Neural progenitor cell (in vitro differentiated cells): ENCODE data around the gene ACOX3. TPM values are rescaled to one million over a fixed set of nuclear protein-coding genes. Genes with fewer than 3 reads are reported as not detected.
A peak's percentile ranks its signal among the peaks of the same experiment; 100 is the strongest.
"Not testable (repeated sequence)": the region's sequence is repeated elsewhere in the genome, so short reads cannot be mapped to it uniquely, and the experiment has no call there.

ENCODE experiments used
- DNase-seq: peaks from one replicate; pipeline ENCODE4 v3.0.0-alpha.2; 2016; ENCODE audit warnings: low spot score
- H2AFZ ChIP-seq: fragments of 200-600 bp; sonication (generic); replicated peaks from 2 replicates; pipeline ENCODE4 v1.6.1; 2016; ENCODE audit warnings: antibody characterized with exemption
- H3F3A ChIP-seq: fragments of 200-600 bp; sonication (generic); 2 replicates; pipeline ENCODE4 v1.6.1; 2016; ENCODE audit warnings: antibody characterized with exemption, low read depth
- H3K27ac ChIP-seq: fragments of 200-600 bp; sonication (generic); 2 replicates; pipeline ENCODE4 v1.5.1; 2016; ENCODE audit warnings: mild to moderate bottlenecking
- H3K27me3 ChIP-seq: fragments of 200-600 bp; sonication (generic); 2 replicates; pipeline ENCODE4 v1.6.1; 2016; ENCODE audit warnings: mild to moderate bottlenecking, moderate library complexity
- H3K36me3 ChIP-seq: fragments of 200-600 bp; sonication (generic); 2 replicates; pipeline ENCODE4 v1.5.1; 2016
- H3K4me1 ChIP-seq: fragments of 200-600 bp; sonication (generic); 2 replicates; pipeline ENCODE4 v1.6.1; 2016; ENCODE audit warnings: mixed run types
- H3K4me2 ChIP-seq: fragments of 200-600 bp; sonication (generic); 2 replicates; pipeline ENCODE4 v1.6.1; 2016
- H3K4me3 ChIP-seq: fragments of 200-600 bp; sonication (generic); 2 replicates; pipeline ENCODE4 v1.5.1; 2016
- H3K79me2 ChIP-seq: fragments of 200-600 bp; sonication (generic); 2 replicates; pipeline ENCODE4 v1.6.1; 2016; ENCODE audit warnings: low read depth
- H3K9ac ChIP-seq: fragments of 200-600 bp; sonication (generic); 2 replicates; pipeline ENCODE4 v1.6.1; 2016
- H3K9me3 ChIP-seq: fragments of 200-600 bp; sonication (generic); 2 replicates; pipeline ENCODE4 v1.5.1; 2016; ENCODE audit warnings: low read depth
- H4K20me1 ChIP-seq: fragments of 200-600 bp; sonication (generic); 2 replicates; pipeline ENCODE4 v1.6.1; 2016; ENCODE audit warnings: low read depth
- H3K27ac Mint-ChIP-seq: 3 replicates; pipeline ENCODE4 v1.8.0; 2021; ENCODE audit warnings: mixed read lengths
- H3K27me3 Mint-ChIP-seq: 2 replicates; pipeline ENCODE4 v1.8.0; 2022; ENCODE audit warnings: low read depth, mild to moderate bottlenecking, inconsistent platforms, moderate library complexity, mixed read lengths; ENCODE audit not compliant: insufficient read depth
- H3K36me3 Mint-ChIP-seq: 3 replicates; pipeline ENCODE4 v1.8.0; 2021; ENCODE audit warnings: mixed read lengths
- H3K4me1 Mint-ChIP-seq: 3 replicates; pipeline ENCODE4 v1.8.0; 2021; ENCODE audit warnings: mixed read lengths
- H3K4me3 Mint-ChIP-seq: 3 replicates; pipeline ENCODE4 v1.8.0; 2021; ENCODE audit warnings: mild to moderate bottlenecking, moderate library complexity, mixed read lengths
- H3K9me3 Mint-ChIP-seq: 3 replicates; pipeline ENCODE4 v1.8.0; 2020; ENCODE audit warnings: mixed read lengths
- EZH2 ChIP-seq: fragments of 200-600 bp; sonication (generic); IDR thresholded peaks from 2 replicates; pipeline ENCODE4 v1.6.1; 2017; ENCODE audit warnings: antibody characterized with exemption, mild to moderate bottlenecking, moderate library complexity
- EZH2phosphoT487 ChIP-seq: fragments of 200-600 bp; sonication (generic); IDR thresholded peaks from 2 replicates; pipeline ENCODE4 v1.6.1; 2017; ENCODE audit warnings: antibody characterized with exemption
- total RNA-seq: library from RNA; depleted of rRNA; stranded (reverse); fragments of >200 nt; gene quantifications from 2 replicates; pipeline ENCODE4 v1.2.3, GENCODE V29; 2015; ENCODE audit warnings: low replicate concordance
- TF ChIP-seq, protein P1 (sequence below): fragments of 200-600 bp; sonication (generic); IDR thresholded peaks from 2 replicates; pipeline ENCODE4 v1.5.1; 2017; ENCODE audit warnings: antibody characterized with exemption, mild to moderate bottlenecking

The ACOX3 gene
- total RNA-seq, 1 donor from 2014 or later: 14.0 TPM

DNA sequence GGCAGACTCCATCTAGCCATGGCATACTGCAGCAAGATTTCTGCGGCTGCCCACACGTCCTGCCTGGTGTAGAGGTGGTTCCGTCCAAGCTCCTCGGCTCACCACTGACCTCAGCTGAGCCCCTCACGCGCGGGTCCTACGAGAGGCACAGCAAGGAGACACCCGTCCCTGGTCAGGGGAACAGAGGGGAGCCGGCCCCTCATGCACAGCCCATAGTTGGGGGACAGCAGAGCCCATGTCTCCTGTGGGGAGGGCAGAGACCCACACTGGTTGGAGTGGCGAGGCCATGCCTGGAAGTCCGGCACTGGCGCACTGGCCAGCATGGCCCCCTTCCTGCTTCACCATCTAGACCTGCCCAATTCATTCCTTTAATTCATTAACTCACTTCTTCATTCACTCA lies 90.2 kb downstream of the ACOX3 start:
- TF ChIP-seq EZH2 (no peak), EZH2phosphoT487 (no peak)
- TF ChIP-seq, protein P1, sequence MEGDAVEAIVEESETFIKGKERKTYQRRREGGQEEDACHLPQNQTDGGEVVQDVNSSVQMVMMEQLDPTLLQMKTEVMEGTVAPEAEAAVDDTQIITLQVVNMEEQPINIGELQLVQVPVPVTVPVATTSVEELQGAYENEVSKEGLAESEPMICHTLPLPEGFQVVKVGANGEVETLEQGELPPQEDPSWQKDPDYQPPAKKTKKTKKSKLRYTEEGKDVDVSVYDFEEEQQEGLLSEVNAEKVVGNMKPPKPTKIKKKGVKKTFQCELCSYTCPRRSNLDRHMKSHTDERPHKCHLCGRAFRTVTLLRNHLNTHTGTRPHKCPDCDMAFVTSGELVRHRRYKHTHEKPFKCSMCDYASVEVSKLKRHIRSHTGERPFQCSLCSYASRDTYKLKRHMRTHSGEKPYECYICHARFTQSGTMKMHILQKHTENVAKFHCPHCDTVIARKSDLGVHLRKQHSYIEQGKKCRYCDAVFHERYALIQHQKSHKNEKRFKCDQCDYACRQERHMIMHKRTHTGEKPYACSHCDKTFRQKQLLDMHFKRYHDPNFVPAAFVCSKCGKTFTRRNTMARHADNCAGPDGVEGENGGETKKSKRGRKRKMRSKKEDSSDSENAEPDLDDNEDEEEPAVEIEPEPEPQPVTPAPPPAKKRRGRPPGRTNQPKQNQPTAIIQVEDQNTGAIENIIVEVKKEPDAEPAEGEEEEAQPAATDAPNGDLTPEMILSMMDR: no peak
- no peaks in the 10 kb centered on the region for H3K4me1 Mint-ChIP-seq
- no peaks in the 10 kb centered on the region for H3K4me1 ChIP-seq
- H3K9me3 ChIP-seq: no peaks in the 10 kb centered on the region
- H3K9ac ChIP-seq: no peak overlapping the region
- peaks cover 2% of the 10 kb centered on the region for H3K27me3 Mint-ChIP-seq
- no peak overlapping the region for H3K4me2 ChIP-seq
- no peaks in the 10 kb centered on the region for H3K36me3 Mint-ChIP-seq
- no peaks in the 10 kb centered on the region for H3K36me3 ChIP-seq
- no peaks in the 10 kb centered on the region for H3K79me2 ChIP-seq
- H3F3A ChIP-seq: no peaks in the 10 kb centered on the region
- H3K27ac ChIP-seq: no peak overlapping the region
- no peak for DNase-seq
- no peaks in the 10 kb centered on the region for H4K20me1 ChIP-seq
- peak overlapping the region; percentile 83 for H3K27ac Mint-ChIP-seq
- no peak overlapping the region for H3K4me3 Mint-ChIP-seq
- no peaks in the 10 kb centered on the region for H3K27me3 ChIP-seq
- no peak overlapping the region for H2AFZ ChIP-seq
- no peaks in the 10 kb centered on the region for H3K9me3 Mint-ChIP-seq
- H3K4me3 ChIP-seq: no peak overlapping the region

DNA sequence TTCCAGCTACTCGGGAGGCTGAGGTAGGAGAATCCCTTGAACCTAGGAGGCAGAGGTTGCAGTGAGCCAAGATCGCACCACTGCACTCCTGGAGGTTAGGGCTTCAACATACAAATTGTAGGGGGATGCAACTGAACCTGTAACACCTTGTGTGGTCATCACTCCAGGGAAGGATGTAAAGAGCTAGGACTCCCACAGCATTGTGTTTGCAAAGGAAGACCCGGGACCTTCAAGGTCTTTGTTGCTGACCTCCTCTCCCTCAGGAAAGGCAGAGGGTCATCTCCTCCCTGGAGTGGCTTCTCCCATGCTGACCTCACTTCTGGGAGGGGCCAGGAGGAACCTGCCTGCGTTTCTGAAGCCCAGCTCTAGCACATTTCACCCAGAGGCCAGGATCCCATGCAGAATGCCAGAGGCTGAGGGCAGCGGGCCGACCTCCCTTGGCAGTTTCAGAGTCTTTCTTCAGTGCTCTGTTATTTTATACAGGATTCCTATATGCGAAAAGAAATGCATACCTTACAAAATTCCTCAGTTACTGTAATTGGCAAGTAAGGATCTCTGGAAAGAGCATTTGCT lies 90.8 kb downstream of the ACOX3 start:
- TF ChIP-seq, protein P1: no peak
- no peak for TF ChIP-seq EZH2
- TF ChIP-seq EZH2phosphoT487: no peak
- H3K27ac Mint-ChIP-seq: no peak overlapping the region
- H3K4me1 Mint-ChIP-seq: peaks cover 1% of the 10 kb centered on the region
- no peaks in the 10 kb centered on the region for H3K4me1 ChIP-seq
- H3K27me3 Mint-ChIP-seq: peaks cover 2% of the 10 kb centered on the region
- no peaks in the 10 kb centered on the region for H4K20me1 ChIP-seq
- H3K9me3 ChIP-seq: no peaks in the 10 kb centered on the region
- DNase-seq: no peak
- H3K36me3 ChIP-seq: no peaks in the 10 kb centered on the region
- H3K27me3 ChIP-seq: no peaks in the 10 kb centered on the region
- no peaks in the 10 kb centered on the region for H3F3A ChIP-seq
- H3K9ac ChIP-seq: no peak overlapping the region
- no peak overlapping the region for H3K4me3 ChIP-seq
- no peak overlapping the region for H3K27ac ChIP-seq
- no peak overlapping the region for H2AFZ ChIP-seq
- H3K4me3 Mint-ChIP-seq: no peak overlapping the region
- H3K4me2 ChIP-seq: no peak overlapping the region
- H3K9me3 Mint-ChIP-seq: peaks cover 2% of the 10 kb centered on the region
- H3K79me2 ChIP-seq: no peaks in the 10 kb centered on the region
- no peaks in the 10 kb centered on the region for H3K36me3 Mint-ChIP-seq

DNA sequence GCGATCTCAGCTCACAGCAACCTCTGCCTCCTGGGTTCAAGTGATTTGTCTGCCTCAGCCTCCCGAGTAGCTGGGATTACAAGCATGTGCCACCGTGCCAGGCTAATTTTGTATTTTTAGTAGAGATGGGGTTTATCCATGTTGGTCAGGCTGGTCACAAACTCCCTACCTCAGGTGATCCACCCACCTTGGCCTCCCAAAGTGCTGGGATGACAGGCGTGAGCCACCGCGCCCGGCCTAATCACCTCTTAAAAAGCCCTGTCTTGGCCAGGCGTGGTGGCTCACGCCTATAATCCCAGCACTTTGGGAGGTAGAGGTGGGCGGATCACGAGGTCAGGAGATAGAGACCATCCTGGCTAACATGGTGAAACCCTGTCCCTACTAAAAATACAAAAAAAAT lies 91.3 kb downstream of the ACOX3 start:
- H3K36me3 Mint-ChIP-seq, H3K27ac ChIP-seq, H3K79me2 ChIP-seq, DNase-seq, H3K4me1 ChIP-seq, H4K20me1 ChIP-seq, H3F3A ChIP-seq, H3K27me3 Mint-ChIP-seq, H3K27ac Mint-ChIP-seq, H3K9me3 Mint-ChIP-seq, H2AFZ ChIP-seq, H3K9ac ChIP-seq, H3K4me3 Mint-ChIP-seq, H3K9me3 ChIP-seq, H3K4me1 Mint-ChIP-seq, H3K4me2 ChIP-seq, H3K36me3 ChIP-seq, H3K4me3 ChIP-seq, H3K27me3 ChIP-seq: not testable (repeated sequence)

DNA sequence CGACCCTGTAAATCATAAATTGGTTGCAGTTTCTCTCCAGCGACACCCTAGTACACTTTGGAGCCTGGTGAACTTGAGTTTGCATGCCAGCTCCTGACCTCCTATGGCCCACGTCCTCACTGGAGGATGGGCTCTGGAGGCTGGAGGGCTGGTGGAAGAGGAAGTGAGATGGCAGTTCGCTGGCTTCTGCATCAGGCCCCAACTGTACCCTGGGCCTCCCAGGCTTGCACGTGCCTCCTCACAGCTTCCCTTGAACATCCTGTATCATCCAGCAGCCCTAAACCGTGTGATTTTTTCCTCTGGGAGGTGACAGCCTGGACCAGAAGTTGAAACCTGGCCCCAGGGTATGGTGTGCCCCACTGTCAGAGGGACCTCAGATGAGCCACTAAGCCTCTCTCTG lies 92.5 kb downstream of the ACOX3 start:
- Histone ChIP-seq H3K4me2 (no peak overlapping the region), H3K9ac (no peak overlapping the region), H3K27ac (no peak overlapping the region), H2AFZ (no peak overlapping the region), H3K79me2 (no peaks in the 10 kb centered on the region), H3F3A (no peaks in the 10 kb centered on the region), H3K4me1 (no peaks in the 10 kb centered on the region), H3K27me3 (no peaks in the 10 kb centered on the region), H3K9me3 (no peaks in the 10 kb centered on the region), H3K36me3 (no peaks in the 10 kb centered on the region), H3K4me3 (no peak overlapping the region), H4K20me1 (no peaks in the 10 kb centered on the region)
- Mint-ChIP-seq H3K9me3 (peaks cover 3% of the 10 kb centered on the region), H3K36me3 (no peaks in the 10 kb centered on the region), H3K27me3 (peaks cover 2% of the 10 kb centered on the region), H3K4me3 (no peak overlapping the region), H3K27ac (no peak overlapping the region), H3K4me1 (peaks cover 5% of the 10 kb centered on the region)
- TF ChIP-seq EZH2 (no peak), EZH2phosphoT487 (no peak)
- TF ChIP-seq, protein P1: no peak
- DNase-seq: no peak
